ENCODE measurements around the gene FNDC3B. TPM values are rescaled to one million over a fixed set of nuclear protein-coding genes. Genes with fewer than 3 reads are reported as not detected.

The FNDC3B gene
- total RNA-seq, 1 experiment from 2014 or later = 74.4 TPM

DNA sequence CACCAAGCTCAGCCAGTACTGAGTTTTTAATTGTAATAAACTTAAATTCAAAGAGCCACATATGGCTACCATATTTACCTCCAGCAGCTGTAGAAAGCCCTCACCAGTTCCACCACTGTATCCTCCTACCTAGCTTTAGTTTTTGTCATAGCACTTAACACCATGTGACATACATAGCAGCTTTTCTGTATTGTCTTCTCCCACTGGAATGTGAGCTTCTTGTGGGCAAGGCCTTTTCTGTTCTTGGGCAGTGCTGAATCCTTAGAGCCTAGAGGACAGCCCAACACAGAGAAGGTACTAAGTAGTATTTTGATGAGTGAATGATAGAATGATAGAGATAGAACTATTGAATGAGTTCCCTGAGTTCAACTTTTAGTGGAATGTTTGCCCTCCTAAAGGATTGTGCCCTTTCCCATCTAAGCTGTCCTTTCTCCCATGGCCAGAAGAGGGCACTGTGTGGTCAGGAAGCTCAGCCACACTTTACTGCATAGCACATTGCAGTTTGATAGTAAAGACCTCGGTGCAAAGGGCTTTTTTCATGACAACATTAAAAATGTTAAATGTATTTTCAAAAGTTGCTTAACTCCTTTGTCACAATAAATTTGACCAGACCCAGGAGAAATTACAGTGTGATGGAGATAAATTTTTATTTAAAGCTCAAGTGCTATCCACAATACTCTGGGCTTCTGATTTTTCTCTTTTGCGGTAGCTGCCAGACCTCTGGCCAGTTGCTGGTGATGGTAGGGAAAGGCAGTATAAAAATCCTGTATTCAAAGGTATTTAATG is 293.1 kb downstream of the FNDC3B start:
- peak; percentile 67 for DNase-seq (ENCODE audit: low spot score)

DNA sequence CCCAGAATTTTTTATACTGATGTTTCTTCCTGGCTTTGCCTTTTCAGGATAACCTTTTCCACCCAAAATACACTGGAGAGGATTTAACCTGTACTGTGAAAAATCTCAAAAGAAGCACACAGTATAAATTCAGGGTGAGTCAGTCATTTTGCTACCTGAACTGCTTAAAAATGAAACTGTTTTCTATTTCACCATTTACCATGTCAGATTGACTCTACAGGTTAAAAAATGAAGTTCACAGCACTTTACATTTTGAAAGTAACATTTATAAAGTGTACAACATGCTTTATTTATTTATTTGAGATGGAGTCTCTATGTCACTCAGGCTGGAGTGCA is 293.6 kb downstream of the FNDC3B start:
- no peak for DNase-seq (ENCODE audit: low spot score)

DNA sequence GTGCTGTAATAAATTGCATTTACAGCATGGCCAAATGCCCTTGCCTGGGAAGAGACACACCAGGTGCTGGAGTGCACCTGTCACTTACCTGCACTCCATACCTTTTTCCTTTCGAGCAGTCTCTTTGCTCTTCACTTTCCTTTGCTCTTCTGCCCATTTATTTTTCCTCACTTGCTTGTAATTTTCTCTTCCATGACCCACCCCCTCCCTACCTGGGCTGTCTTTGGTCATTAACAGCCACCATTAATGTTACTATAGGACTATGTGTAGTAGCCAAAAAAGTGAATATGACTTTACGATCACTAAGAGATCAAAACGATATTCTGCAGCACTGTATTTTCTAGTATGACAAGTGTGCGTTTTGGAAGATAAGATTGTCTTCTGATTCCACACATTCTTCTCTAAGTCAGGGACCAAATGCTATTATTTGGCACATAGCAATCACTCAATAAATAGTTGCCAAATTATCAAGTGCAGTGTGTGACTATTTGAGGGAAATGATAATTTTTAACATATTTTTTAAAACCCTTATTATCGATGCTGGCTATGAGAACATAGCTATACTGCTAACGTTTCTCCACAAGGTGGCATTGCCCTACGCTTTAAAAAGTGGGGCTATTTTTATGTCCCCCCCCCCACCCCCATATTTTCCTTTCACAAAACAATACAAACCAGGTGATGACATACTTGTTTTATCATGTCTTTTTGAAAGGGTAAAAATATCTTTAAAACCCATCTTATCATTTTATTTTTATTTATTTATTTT is 294.5 kb downstream of the FNDC3B start:
- no peak for DNase-seq (ENCODE audit: low spot score)

DNA sequence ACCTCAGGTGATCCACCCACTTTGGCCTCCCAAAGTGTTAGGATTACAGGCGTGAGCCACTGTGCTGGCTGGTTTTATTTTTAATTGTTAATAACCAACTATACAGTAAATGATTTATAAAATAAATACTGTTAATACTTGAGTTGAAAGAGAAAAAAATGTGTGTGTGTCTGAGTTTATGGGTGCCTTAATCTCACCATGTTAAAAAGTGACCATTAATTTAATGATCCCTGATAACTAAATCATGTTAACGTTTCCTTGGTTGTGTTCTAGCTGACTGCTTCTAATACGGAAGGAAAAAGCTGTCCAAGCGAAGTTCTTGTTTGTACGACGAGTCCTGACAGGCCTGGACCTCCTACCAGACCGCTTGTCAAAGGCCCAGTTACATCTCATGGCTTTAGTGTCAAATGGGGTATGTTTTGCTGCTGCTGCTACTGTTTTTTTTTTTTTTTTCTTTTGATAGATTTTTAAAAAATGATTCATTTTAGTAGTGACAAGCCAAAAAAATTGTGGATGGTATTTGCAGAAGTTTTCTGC is 295.4 kb downstream of the FNDC3B start:
- DNase-seq (ENCODE audit: low spot score) = no peak

DNA sequence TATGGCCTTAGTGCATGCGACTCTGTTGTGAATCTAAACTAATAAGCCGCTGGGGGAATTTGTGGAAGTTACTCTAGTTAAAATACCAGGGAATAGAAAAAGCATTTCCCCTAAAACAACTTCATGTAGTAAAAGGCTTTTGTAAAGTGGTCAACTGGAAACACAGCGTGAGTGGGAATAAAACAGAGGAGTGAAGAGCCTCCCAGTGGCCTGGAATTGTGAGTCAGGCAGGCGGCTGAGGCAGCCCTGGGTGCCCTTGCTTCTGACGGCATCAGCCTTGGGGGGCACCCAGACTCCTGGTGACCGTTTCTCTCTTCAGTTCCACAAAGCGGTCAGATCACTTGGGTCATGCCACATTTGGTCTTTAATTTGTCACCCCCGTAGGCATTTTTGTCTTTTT is 300.5 kb downstream of the FNDC3B start:
- DNase-seq (ENCODE audit: low spot score) = no peak

DNA sequence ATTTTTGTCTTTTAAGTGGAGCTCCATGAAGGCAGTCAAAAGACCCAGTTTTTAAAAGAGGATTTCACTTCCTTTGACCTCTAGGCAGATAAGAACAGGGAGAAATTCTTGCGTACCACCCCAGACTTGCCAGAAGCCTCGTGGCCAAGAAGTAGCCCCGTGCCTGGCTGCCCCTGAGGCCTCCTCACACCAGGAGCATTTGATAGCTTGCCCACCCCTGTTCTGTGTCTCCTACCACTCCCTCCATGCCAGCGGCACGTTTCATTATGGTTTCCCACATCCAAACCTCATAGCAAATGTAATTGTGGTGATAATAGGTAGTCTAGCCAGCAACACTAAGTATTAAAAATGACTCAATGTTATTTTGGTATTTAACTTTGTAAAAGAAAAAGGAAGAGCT is 301.2 kb downstream of the FNDC3B start:
- no peak for DNase-seq (ENCODE audit: low spot score)

DNA sequence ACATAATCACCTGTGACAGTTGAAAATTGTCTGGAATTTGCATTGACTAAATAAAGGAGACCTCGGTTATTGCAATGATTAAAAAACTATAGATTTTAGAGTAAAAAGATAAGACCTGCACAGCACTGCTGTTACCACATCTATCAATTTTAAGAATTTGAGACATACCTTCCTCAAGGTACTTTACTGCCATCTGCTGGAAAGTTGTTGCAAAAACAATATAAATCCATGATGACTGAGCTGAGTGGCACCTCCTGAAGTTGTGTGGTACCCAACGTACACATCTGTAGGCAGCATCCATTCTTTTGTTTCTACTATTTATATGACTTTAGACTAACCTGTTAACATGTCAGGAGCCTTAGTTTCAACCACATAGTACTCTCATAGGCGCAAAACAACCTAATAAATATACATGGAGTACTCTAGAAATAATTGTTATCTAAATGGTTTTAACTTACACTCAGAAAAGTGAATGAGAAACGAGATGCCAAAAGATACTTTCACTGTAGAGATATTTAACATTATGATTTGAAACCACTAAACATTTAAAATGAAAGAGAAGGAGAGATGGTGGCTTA is 302.2 kb downstream of the FNDC3B start:
- peak; percentile 51 for DNase-seq (ENCODE audit: low spot score)

DNA sequence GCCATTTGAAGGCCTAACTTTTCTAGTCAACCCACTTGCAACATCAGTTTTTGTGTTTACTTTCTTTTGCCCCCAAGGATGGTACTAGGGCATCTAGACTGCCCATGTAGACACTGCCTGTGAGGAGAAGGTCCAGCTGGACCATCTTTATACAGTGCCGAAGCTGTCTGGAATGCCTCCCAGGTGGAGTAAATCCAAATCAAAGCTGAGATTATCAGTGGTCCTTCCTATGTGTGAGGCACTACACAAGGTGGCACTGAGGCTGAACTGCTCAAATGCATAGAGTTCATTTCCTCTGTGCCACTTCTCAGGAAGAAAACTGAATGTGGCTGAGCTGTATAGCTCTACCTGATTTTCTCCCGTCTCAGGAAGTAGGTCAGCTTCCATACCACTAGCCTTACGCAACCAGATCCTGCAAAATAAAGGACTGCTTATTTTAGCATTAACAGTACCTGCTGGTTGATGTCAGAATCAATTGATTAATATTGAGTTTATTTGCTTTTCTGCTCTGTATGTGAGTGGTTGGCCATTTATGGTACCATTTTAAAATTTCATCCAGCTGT is 302.8 kb downstream of the FNDC3B start:
- DNase-seq (ENCODE audit: low spot score) = no peak

DNA sequence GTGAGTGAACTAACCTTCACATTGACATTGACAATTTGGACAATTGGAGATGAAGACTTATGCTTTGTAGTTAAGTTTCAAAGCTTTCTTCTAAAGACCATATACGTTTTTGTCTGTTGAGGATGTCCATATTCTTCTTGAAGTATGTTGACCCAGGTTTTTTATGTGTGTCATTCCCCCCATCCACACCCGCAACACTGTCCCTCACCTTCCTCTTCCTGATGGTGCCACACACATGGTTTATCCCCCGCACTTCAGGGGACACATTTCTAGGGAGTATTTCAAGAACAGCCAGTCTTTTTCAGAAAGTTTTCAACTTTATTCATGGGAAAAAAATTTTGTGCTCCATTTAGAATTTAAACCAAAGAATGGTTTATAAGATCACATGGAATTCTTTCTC is 303.7 kb downstream of the FNDC3B start:
- DNase-seq (ENCODE audit: low spot score) = no peak

DNA sequence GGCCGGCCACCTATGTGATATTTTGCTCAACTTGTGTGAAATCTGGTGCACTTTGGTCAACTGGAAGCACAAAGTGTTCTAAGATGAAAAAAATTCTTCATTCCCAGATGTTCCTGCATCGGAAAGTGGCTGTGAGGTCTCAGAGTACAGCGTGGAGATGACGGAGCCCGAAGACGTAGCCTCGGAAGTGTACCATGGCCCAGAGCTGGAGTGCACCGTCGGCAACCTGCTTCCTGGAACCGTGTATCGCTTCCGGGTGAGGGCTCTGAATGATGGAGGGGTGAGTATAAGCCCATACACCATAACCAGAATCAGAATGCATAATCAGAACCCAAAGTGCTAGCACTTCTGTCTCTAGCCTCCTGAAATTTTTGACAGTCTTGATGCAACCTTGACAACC is 304.6 kb downstream of the FNDC3B start:
- DNase-seq (ENCODE audit: low spot score) = no peak

DNA sequence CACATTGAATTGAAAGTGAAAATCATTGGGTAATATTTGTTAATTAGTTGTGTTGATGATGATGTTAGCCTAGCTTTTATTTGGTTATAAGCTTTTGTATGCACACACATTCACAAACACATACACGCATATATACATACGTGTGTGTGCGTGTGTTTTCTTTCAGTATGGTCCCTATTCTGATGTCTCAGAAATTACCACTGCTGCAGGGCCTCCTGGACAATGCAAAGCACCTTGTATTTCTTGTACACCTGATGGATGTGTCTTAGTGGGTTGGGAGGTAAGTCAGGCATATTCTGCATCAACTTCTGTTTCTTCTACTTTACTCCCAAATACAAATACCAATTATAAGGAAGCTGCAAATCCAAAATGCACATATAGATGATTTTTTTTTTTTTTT is 306.8 kb downstream of the FNDC3B start:
- DNase-seq (ENCODE audit: low spot score) = no peak

DNA sequence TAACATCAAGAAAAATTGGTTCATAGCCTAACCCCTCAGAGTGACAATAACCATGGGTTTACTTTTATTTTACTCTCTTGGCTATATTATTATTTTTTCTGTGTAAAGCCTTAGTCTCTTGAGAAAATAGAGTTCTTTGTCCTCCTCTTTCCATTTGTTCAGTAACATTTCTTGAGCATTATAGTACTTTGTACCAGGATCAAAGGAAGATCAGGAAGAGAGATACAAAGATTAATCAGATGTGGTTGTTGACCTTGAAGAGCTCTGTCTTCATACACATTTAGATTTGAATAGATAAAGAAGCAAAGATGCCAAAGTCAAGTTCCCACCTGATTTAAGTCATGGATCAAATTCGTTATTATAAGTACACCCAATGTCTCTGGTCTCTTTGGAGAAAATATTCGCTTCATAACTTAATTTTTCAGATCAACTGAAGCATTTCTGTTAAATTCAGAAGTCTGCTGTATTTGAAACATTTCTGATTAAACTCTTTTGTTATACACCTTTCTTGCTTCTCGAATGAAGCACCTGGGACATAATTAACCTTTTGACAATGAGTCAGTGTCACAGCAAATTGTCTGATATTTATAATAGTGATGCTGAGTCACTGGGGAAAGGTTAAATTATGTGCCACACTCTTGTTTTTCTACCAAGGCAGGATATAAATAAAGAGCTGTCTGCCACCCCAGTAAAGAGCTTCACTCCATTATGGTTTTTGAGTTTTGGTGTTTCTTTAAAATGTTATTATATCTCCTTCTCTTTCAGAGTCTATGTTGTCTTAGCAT is 308.7 kb downstream of the FNDC3B start:
- peak; percentile 38 for DNase-seq (ENCODE audit: low spot score)

DNA sequence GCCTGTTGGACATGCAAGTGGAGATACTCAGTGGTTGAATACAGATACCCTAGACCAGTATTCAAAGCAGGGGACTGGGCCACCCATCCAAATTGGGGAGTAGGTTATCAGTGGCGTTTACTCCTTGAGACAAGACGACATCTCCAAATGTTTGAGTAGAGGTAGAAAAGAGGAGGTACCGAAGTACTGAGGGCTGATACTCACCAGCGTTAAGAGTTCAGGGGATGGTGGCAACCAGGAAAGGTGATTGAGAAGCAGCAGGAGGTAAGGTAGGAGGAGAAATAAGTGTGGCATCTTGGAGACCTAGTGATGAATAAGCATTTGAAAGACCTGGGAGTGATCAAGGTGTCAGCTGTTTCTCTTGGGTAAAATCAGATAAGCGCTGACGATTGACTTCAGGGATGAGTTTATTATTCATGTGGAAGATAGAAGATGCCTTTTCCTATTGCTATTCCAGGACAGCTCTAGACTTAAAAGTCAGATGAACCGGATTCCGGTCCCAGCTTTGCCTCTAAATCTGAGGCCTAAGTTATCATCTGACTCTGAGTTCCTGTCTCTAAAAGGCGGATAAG is 312.6 kb downstream of the FNDC3B start:
- no peak for DNase-seq (ENCODE audit: low spot score)

DNA sequence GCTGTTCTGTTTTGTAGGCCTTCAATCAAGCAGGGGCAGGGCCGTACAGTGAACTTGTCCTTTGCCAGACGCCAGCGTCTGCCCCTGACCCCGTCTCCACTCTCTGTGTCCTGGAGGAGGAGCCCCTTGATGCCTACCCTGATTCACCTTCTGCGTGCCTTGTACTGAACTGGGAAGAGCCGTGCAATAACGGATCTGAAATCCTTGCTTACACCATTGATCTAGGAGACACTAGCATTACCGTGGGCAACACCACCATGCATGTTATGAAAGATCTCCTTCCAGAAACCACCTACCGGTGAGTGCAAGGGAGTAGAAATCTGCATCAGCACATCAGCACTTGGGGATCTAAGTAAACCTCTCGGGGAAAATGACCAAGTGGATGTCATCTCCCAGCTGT is 313.4 kb downstream of the FNDC3B start:
- no peak for DNase-seq (ENCODE audit: low spot score)

DNA sequence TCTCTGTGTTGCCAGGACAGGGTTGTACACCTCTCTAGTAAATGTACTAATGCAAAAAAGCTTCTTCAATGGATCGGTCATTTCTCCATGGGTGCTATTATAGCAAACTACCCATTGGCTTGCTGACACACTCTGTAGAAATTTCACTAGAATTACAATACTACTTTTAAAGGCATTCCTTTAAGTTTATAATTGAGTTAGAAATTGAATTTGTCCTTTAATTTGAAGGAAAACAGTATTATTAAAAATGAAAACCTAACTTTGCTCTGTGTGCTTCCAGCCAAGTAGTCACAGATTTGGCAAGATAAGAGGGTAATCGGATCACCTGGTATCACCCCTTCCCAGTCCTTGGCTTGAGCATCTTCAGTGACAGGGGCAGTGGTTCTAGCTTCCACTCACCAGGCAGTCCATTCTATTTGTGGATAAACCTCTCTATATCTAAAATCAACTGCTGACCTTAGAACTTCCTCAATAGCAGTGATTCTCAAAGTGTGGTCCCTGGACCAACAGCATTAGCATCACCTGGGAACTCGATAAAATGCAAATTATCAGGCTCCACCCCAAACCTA is 315.6 kb downstream of the FNDC3B start:
- no peak for DNase-seq (ENCODE audit: low spot score)

DNA sequence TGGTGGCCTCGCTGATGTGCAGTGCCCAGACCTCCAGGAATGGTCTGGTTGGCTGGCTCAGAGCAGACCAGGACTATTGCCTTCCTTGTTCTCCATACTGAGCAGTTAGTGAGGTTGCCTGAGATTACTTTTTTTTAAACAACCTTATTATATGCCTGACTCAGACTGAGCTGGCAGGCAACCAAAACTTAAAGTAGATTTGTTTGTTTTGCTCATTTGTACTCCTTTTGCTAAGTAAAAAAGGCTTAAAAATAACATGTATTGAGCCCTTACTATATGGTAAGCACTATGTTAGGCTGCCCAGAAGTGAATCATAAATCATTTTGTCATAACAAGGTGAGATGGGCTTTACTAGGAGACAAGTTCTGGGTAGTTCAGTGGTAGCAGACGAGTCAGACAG is 316.5 kb downstream of the FNDC3B start:
- DNase-seq (ENCODE audit: low spot score) = peak; percentile 82

DNA sequence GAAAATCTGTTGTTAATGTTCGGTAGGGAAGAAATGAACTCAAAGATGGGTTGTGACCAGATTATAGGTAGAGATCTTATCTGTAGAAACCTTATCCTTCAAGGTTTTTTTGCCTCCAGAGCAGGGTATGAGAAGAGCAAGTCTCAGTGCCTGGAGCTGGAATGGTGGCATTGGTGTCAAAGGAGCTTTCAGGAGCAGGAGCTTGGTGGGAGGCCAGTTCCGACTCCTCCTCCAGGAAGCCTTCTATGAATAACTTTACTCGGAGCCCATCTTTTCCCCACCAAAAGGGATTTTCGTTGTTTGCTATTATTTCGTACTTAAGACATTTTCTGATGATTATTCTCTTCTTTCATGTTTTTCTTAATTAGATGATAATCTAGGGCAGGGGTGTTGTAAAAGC is 317.0 kb downstream of the FNDC3B start:
- DNase-seq (ENCODE audit: low spot score) = no peak

DNA sequence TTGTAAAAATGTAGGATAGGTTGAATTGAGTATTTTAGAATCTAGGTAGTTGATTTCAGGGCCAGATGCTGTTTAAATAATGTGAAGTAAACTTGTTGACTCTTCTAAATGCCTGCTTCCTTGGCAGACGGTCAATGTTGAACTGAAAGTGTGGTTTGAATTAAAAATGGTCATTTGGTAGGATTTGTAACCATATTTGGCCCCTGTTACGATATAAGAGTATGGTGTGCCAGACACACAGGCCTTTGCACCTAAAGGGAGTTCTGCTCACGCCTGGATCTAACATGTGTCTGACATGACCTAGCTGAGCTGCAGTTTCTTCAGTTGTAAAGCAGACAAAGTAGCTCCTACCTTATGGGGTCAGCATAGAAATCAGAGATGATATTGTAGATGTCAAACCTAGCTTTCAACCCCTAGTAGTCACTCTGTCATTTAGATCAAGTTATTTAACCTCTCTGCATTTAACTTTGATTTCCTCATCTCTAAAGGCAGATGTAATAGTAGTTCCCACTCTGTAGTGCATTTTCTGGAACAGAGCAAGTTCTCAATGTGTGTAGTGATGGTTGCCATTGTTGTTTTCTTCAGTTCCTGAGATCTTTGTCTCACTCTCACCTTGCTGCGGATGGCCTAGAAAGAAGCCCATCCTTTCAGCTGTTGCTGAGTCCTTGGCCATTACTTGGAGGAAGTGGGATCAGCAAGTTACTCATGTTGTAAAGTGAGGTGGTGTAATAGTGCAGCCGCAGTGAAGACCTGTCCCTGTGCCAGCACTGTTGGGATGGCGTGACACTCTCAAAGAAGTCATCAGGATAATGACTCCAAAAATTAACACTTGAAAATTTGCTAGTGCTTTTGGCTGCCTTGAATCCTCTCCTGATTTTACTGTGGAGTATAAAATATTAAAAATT is 318.7 kb downstream of the FNDC3B start:
- DNase-seq (ENCODE audit: low spot score) = no peak

DNA sequence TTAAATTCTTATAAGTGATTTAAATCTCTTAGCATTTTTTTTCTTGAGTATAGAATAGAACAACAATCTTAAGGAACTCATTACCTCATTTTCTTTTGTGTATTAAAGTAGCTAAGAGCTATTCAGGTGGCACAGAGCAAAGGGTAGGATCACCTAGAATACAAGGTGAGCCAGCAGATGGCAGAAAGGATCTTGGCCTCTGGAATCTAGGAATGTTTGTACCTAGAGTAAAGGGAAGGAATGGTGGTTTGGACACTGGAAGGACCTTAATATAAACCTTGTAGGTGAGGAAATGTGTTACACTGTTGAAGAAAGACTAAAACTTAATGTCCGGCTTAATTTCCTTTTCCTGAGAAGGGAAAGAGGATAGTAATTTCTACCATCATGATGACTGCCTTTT is 319.9 kb downstream of the FNDC3B start:
- no peak for DNase-seq (ENCODE audit: low spot score)

DNA sequence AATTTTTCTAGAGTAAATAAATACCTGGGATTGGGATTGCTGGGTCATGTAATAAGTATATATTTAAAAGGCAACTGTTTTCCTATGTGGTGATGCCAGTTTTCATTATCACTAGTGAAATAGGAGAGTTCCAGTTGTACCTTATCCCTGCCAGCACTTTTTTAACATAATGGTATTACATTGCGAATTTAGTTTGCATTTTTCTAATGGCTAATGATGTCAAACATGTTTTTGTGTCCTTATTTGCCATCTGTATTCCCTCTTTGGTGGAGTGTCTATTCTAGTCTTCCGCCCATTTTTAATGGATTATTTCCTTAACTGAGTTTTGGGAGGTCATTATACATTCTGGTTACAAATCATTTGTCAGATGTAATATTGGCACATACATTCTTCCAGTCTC is 320.6 kb downstream of the FNDC3B start:
- no peak for DNase-seq (ENCODE audit: low spot score)

Measured in A172 (cell line).